GM18870 (cell line): ENCODE data around the gene ARMC9.
"Not testable (repeated sequence)": the region's sequence is repeated elsewhere in the genome, so short reads cannot be mapped to it uniquely, and the experiment has no call there.

ENCODE experiments used
- ATAC-seq: cut with Tn5 transposase; IDR thresholded peaks from one replicate; pipeline ENCODE4 v1.9.1; 2021; ENCODE audit warnings: moderate library complexity; ENCODE audit not compliant: unreplicated experiment

ARMC9 gene

DNA sequence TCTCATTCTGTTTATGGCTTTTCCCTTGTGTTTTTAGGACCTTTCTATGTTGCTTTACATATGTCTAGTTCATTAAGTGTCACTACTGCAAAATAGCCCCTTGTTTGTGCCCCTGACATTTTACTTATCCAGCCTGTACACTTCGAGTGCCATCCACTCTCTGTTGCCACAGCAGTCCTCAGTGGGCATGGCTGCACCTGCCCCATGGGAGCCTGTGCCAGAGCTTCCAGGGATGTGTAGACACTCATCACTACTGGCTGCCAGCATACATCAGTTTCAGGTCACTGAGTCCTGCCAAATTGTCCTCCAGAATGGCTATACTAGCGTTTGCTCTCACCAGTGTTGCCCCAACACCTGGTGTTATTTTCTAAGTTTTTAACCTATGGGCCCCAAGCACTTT is 80.4 kb downstream of the ARMC9 start:
- ATAC-seq: no peak

GRCh38 chr2:231280846-231281245 is 82.4 kb downstream of the ARMC9 start:
- no peak for ATAC-seq

DNA sequence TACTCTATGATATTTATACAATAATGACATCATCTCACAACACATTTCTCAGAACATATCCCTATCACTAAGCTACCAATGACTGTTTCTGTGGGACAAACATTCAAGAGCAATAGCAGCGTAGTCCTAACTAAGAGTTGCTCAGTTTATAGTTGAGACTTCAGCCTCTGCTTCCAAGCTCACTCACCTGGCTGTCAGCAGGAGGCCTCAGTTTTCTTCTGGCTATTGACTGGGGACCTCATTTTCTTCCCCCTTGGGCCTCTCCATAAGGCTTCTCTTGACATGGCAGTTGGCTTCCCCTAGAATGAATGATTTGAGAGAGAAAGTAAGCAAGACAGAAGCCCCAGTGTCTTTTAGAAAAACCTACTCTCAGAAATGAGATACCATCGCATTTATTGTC is 85.9 kb downstream of the ARMC9 start:
- no peak for ATAC-seq

DNA sequence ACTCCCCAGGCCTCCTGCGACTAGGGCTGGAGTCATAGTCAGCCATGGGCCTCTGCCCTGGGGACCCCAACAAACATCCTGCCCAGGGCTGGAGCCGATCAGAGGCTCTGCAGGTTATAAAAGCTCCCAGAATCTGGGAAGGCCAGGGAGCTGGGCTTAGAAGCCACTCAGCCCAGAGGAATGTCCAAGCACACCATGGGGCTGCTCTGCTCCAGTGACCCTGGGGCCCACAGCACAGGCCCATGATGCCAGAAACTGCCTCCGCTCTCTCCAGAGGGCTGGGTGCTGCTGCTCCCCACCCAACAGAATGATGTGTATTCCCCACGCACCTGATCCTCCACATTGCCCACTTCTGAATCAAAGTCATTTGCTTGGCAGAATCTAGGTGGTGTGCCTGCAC is 88.5 kb downstream of the ARMC9 start:
- ATAC-seq: no peak

DNA sequence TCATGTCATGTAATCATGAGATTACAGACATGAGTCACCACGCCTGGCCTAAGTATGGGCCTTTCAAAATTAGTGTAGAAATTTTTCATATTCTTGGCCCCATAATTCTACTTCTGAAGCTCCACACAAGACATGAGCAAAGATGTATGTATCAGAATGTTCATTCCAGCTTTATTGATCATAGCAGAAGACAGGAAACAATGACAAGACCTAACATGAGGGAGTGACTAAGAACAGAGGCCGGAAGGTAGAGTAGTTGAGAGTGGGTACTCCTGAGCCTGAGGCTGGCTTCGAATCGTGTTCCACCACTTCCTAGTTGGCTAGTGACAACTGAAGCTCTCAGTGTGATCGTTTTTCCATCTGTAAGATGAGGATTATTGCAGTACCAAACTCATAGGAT is 89.3 kb downstream of the ARMC9 start:
- ATAC-seq: no peak

DNA sequence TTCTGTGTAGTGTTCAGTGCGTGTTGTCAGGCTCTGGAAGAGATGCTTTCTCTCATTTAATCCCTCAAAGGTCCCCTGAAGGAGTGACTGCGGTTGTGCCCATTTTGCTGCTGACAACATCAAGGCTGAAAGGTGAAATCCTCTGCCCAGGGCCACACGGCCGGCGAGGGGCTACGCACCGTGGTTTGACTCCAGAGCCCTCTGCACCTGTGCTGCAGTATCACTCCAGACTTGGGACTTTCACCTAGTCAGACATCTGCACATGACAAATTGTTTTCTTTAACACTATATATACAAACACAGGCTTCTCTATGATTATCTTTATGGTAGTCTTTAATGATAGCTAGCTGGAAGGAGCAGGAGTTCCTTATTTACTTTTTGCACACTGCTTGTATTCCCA is 90.2 kb downstream of the ARMC9 start:
- ATAC-seq: no peak

- no peak for ATAC-seq
Measured at GRCh38 chr2:231290321-231291015, 92.0 kb downstream of the ARMC9 start.

- no peak for ATAC-seq
Measured at GRCh38 chr2:231292472-231293134, 94.2 kb downstream of the ARMC9 start.

DNA sequence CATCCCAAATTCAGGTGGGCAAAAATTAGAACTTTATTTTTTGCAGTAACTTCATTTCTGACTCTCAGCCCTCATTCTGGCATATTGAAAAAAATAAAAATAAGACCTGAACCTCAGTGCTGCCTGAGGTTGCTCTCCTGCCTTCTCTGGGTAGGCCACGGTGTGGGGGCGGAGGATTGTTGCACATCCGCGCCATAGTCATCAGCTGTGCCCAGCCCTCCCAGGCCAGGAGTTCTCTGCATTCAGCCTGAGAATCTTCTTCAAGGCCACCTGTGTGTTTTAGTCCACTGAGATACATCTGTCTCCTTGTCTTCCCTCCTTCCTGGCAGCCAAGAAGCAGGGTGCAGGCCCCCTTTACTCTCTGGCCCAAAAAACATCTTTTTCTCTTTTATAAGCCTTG is 94.7 kb downstream of the ARMC9 start:
- no peak for ATAC-seq

DNA sequence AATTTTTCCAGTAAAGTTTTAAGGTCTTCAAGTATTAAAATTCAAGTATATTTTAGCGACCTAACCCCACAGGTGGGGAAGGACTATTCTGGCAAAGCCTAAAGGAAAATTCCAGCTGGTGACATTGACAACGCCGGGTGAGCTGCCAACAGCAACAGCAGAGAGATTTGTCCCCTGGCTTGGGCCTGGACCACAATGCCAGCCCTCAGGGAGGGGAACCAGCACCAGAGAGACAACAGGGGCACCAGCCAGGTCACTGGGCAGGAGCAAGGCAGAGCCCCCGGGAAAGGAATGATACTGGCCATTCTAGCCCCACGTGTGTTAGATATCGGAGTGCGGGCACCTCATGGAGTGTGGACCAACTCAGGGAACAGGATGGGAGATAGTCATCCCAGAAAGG is 95.7 kb downstream of the ARMC9 start:
- no peak for ATAC-seq

- ATAC-seq: no peak
Measured at GRCh38 chr2:231294571-231295362, 96.3 kb downstream of the ARMC9 start.

DNA sequence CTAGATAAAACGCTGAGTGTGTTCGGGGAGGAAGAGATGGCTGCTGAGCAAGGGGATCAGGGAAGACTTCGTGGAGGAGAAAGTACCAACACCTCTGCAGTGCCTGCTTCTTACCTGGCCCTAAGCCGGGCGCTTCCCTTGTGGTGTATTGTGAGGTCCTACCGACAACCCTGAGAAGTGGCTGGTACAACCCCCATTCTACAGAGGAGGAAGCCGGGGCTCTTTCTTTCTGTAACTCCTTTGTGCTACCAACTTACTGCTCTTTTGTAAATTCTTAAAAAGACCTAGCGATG is 96.9 kb downstream of the ARMC9 start:
- no peak for ATAC-seq

- no peak for ATAC-seq
Measured at GRCh38 chr2:231296401-231296974, 98.1 kb downstream of the ARMC9 start.

GRCh38 chr2:231297108-231297908 is 98.9 kb downstream of the ARMC9 start:
- no peak for ATAC-seq

- no peak for ATAC-seq
Measured at GRCh38 chr2:231298091-231298490, 99.7 kb downstream of the ARMC9 start.

- ATAC-seq: no peak
Measured at GRCh38 chr2:231299267-231299666, 100.8 kb downstream of the ARMC9 start.

GRCh38 chr2:231300020-231300721 is 101.7 kb downstream of the ARMC9 start:
- no peak for ATAC-seq

- ATAC-seq: no peak
Measured at GRCh38 chr2:231300722-231301076, 102.3 kb downstream of the ARMC9 start.

DNA sequence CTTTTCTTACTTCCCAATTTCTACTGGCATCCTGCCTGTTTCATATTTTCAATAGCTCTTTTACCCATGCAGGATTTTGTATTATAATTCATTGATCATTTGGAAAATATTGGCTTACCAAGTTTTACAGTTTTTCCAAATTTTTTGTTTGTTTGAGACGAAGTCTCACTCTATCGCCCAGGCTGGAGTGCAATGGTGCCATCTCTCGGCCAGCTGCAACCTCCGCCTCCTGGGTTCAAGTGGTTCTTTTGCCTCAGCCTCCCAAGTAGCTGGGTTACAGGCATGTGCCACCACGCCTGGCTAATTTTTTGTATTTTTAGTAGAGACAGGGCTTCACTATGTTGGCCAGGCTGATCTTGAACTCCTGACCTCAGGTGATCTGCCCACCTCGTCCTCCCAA is 105.8 kb downstream of the ARMC9 start:
- not testable (repeated sequence) for ATAC-seq

GRCh38 chr2:231305221-231305620 is 106.8 kb downstream of the ARMC9 start:
- ATAC-seq: no peak
